IMR-90 (cell line): ENCODE results near the gene NPW. TPM values are rescaled to one million over a fixed set of nuclear protein-coding genes. Genes with fewer than 3 reads are reported as not detected.

Experiments used
- ATAC-seq: fragments of 200-7000 bp; cut with Tn5 transposase; 2 replicates; pipeline ENCODE4 v1.9.1; 2020; ENCODE audit warnings: low read depth, mild to moderate bottlenecking, moderate library complexity
- BruUV-seq: library from RNA; stranded (reverse); fragments of 400-500 nt; replicated peaks from 2 replicates; lab custom pipeline; 2021; lab: Mats Ljungman, UMichigan
- CTCF ChIA-PET: fragments of 300-600 bp; formaldehyde crosslinking; extraction: SDS; loops from one replicate; lab custom pipeline; 2021; ENCODE audit warnings: antibody characterized with exemption; lab: Yijun Ruan, JAX
- POLR2A ChIA-PET: fragments of 300-600 bp; sonication (Branson Sonifier 250); formaldehyde crosslinking; loops from one replicate; lab custom pipeline; 2022; ENCODE audit warnings: antibody characterized with exemption; ENCODE audit not compliant: unreplicated experiment; lab: Charles Lee
- DNase-seq: peaks from one replicate; pipeline ENCODE4 v3.0.0; 2013
- H2AFZ ChIP-seq: replicated peaks from 2 replicates; pipeline ENCODE3; 2013; ENCODE audit warnings: low read length, mild to moderate bottlenecking; ENCODE audit not compliant: poor library complexity
- H2AK5ac ChIP-seq: 2 replicates; pipeline ENCODE4 v1.6.1; 2013; ENCODE audit warnings: low read depth, low read length, inconsistent platforms
- H2AK9ac ChIP-seq: replicated peaks from 2 replicates; pipeline ENCODE3; 2013; ENCODE audit warnings: mild to moderate bottlenecking, low read depth, low read length, moderate library complexity; ENCODE audit not compliant: poor library complexity
- H2BK120ac ChIP-seq: 2 replicates; pipeline ENCODE4 v1.6.1; 2013; ENCODE audit warnings: low read depth, low read length, inconsistent platforms
- H2BK15ac ChIP-seq: 3 replicates; pipeline ENCODE4 v1.6.1; 2013; ENCODE audit warnings: low read depth, low read length, inconsistent platforms
- H2BK20ac ChIP-seq: 2 replicates; pipeline ENCODE4 v1.6.1; 2013; ENCODE audit warnings: low read depth, mild to moderate bottlenecking, inconsistent platforms, low read length, moderate library complexity
- H2BK5ac ChIP-seq: 2 replicates; pipeline ENCODE4 v1.6.1; 2013; ENCODE audit warnings: mild to moderate bottlenecking, low read depth, low read length, inconsistent platforms; ENCODE audit not compliant: poor library complexity, severe bottlenecking
- H3K14ac ChIP-seq: replicated peaks from 2 replicates; pipeline ENCODE4 v1.6.1; 2013; ENCODE audit warnings: low read depth, low read length, inconsistent platforms
- H3K18ac ChIP-seq: 2 replicates; pipeline ENCODE4 v1.6.1; 2013; ENCODE audit warnings: low read depth, low read length, control low read depth
- H3K23ac ChIP-seq: 2 replicates; pipeline ENCODE4 v1.6.1; 2013; ENCODE audit warnings: low read depth, low read length, inconsistent platforms
- H3K27ac ChIP-seq: 2 replicates; pipeline ENCODE4 v1.5.1; 2013; ENCODE audit warnings: mild to moderate bottlenecking, control low read depth, low read length; ENCODE audit not compliant: insufficient read depth
- H3K27me3 ChIP-seq: 2 replicates; pipeline ENCODE4 v1.6.1; 2013; ENCODE audit warnings: low read length; ENCODE audit not compliant: control insufficient read depth, insufficient read depth
- H3K36me3 ChIP-seq: 2 replicates; pipeline ENCODE4 v1.6.1; 2013; ENCODE audit warnings: low read length, mixed read lengths; ENCODE audit not compliant: control insufficient read depth, insufficient read depth
- H3K4ac ChIP-seq: 2 replicates; pipeline ENCODE4 v1.6.1; 2013; ENCODE audit warnings: low read depth, low read length, inconsistent platforms
- H3K4me1 ChIP-seq: 2 replicates; pipeline ENCODE4 v1.6.1; 2013; ENCODE audit warnings: low read length, mixed read lengths; ENCODE audit not compliant: control insufficient read depth, insufficient read depth
- H3K4me2 ChIP-seq: 2 replicates; pipeline ENCODE4 v1.6.1; 2013; ENCODE audit warnings: low read depth, mild to moderate bottlenecking, control low read depth, low read length, moderate library complexity
- H3K4me3 ChIP-seq: 2 replicates; pipeline ENCODE4 v1.5.1; 2013; ENCODE audit warnings: low read depth, mild to moderate bottlenecking, control low read depth, low read length, moderate library complexity; ENCODE audit not compliant: insufficient read depth
- H3K56ac ChIP-seq: 2 replicates; pipeline ENCODE4 v1.6.1; 2013; ENCODE audit warnings: low read length, inconsistent platforms; ENCODE audit not compliant: insufficient read depth; ENCODE audit errors: extremely low read depth
- H3K79me1 ChIP-seq, 2 experiments: 2 replicates each; pipeline ENCODE4 v1.6.1; 2013; ENCODE audit warnings: low read length in 2 of 2, inconsistent platforms in 1 of 2, low read depth in 1 of 2
- H3K9ac ChIP-seq: 2 replicates; pipeline ENCODE4 v1.6.1; 2013; ENCODE audit warnings: low read depth, low read length, control low read depth
- H3K9me1 ChIP-seq: 2 replicates; pipeline ENCODE4 v1.6.1; 2013; ENCODE audit warnings: low read length, inconsistent platforms; ENCODE audit not compliant: insufficient read depth
- H3K9me3 ChIP-seq: 2 replicates; pipeline ENCODE4 v1.6.1; 2013; ENCODE audit warnings: low read length; ENCODE audit not compliant: control insufficient read depth, insufficient read depth
- H4K20me1 ChIP-seq: 2 replicates; pipeline ENCODE4 v1.6.1; 2013; ENCODE audit warnings: low read length, inconsistent platforms; ENCODE audit not compliant: insufficient read depth
- H4K5ac ChIP-seq: 2 replicates; pipeline ENCODE4 v1.6.1; 2013; ENCODE audit warnings: mild to moderate bottlenecking, low read depth, low read length, control low read depth
- H4K8ac ChIP-seq, 2 experiments: 2 replicates each; pipeline ENCODE4 v1.6.1; 2013; ENCODE audit warnings: low read depth in 2 of 2, low read length in 2 of 2, control low read depth in 1 of 2, inconsistent platforms in 1 of 2
- H4K91ac ChIP-seq: 2 replicates; pipeline ENCODE4 v1.6.1; 2013; ENCODE audit warnings: low read depth, low read length, inconsistent platforms; ENCODE audit not compliant: insufficient read depth
- CHD1 ChIP-seq: IDR thresholded peaks from 2 replicates; pipeline ENCODE4 v1.6.1; 2012; ENCODE audit warnings: low read depth, low read length, improper control_type of control experiment
- CTCF ChIP-seq: conservative IDR thresholded peaks from 2 replicates; pipeline ENCODE4 v1.5.1; 2012; ENCODE audit warnings: mild to moderate bottlenecking, low read depth, low read length, improper control_type of control experiment
- FOS ChIP-seq: fragments of 150-350 bp; IDR thresholded peaks from 2 replicates; pipeline ENCODE4 v1.6.1; 2016; ENCODE audit warnings: low read depth, low read length
- MXI1 ChIP-seq: IDR thresholded peaks from 2 replicates; pipeline ENCODE4 v1.6.1; 2012; ENCODE audit warnings: low read depth, mild to moderate bottlenecking, low read length, moderate library complexity, borderline replicate concordance
- NFE2L2 ChIP-seq: fragments of 150-350 bp; IDR thresholded peaks from 2 replicates; pipeline ENCODE4 v1.6.1; 2016; ENCODE audit warnings: low read depth, mild to moderate bottlenecking, low read length
- POLR2A ChIP-seq: IDR thresholded peaks from 2 replicates; pipeline ENCODE4 v1.6.1; 2012; ENCODE audit warnings: mild to moderate bottlenecking, low read depth, low read length
- RCOR1 ChIP-seq: IDR thresholded peaks from 2 replicates; pipeline ENCODE4 v1.6.1; 2012; ENCODE audit warnings: mild to moderate bottlenecking, low read length, improper control_type of control experiment; ENCODE audit not compliant: insufficient replicate concordance
- RFX5 ChIP-seq: IDR thresholded peaks from 2 replicates; pipeline ENCODE4 v1.8.0; 2012; ENCODE audit warnings: low read depth, mild to moderate bottlenecking, low read length, moderate library complexity
- USF2 ChIP-seq: fragments of 150-350 bp; IDR thresholded peaks from 2 replicates; pipeline ENCODE4 v1.6.1; 2017; ENCODE audit warnings: mild to moderate bottlenecking, antibody characterized with exemption, low read length, low read depth
- WGBS, 2 experiments: methylation state at CpG; one replicate each; pipeline versions ENCODE4 v1.1.5 to v1.1.7; 2013; ENCODE audit warnings: missing lambda C conversion rate in 2 of 2; ENCODE audit not compliant: insufficient read length in 1 of 2; ENCODE audit errors: extremely low coverage in 2 of 2; 5-methylcytosine and 5-hydroxymethylcytosine counted together
- dilution Hi-C: fragments of 300-500 bp; cut with HindIII; formaldehyde crosslinking; loops from one replicate; pipeline ENCODE4 v1.14.3; 2018; ENCODE audit warnings: low sequenced_read_pairs; ENCODE audit not compliant: unreplicated experiment
- in situ Hi-C: fragments of 300-500 bp; cut with MboI; formaldehyde crosslinking; loops from 3 replicates; pipeline ENCODE4 v1.14.3; 2019; ENCODE audit warnings: low sequenced_read_pairs, inconsistent platforms, mixed read lengths
- intact Hi-C: fragments of 100-400 bp; cut with micrococcal nuclease; formaldehyde crosslinking; loops from 2 replicates; pipeline ENCODE4 v1.10.0; 2022
- polyA plus RNA-seq, 3 experiments: library from polyadenylated mRNA; depleted of rRNA; stranded (reverse); fragments of >200 nt; gene quantifications; 2 replicates each; pipeline ENCODE4 v1.2.3, GENCODE V29; 2012; ENCODE audit warnings: low replicate concordance in 1 of 3
- total RNA-seq: library from RNA; depleted of rRNA; stranded (reverse); fragments of >200 nt; gene quantifications from 2 replicates; pipeline ENCODE4 v1.2.3, GENCODE V29; 2012
- TF ChIP-seq, protein P1 (sequence below): fragments of 150-350 bp; IDR thresholded peaks from 2 replicates; pipeline ENCODE4 v1.6.1; 2016; ENCODE audit warnings: low read depth, mild to moderate bottlenecking, low read length, moderate library complexity, borderline replicate concordance

NPW gene
- total and polyA plus RNA-seq, 2 of the 4 experiments (the other 2 are of a cell fraction): 0.18 to 2.0 TPM

- no peak overlapping the region for H2AK5ac ChIP-seq
- H3K23ac ChIP-seq: no peak overlapping the region
- ChIA-PET POLR2A (no interaction called here), CTCF (no interaction called here)
- no peak overlapping the region for H4K5ac ChIP-seq
- no peak overlapping the region for H3K4ac ChIP-seq
- TF ChIP-seq RFX5: no peak
- no peak for TF ChIP-seq NFE2L2
- no peak for TF ChIP-seq POLR2A
- TF ChIP-seq MXI1: no peak
- no peak for TF ChIP-seq USF2
- TF ChIP-seq, protein P1, sequence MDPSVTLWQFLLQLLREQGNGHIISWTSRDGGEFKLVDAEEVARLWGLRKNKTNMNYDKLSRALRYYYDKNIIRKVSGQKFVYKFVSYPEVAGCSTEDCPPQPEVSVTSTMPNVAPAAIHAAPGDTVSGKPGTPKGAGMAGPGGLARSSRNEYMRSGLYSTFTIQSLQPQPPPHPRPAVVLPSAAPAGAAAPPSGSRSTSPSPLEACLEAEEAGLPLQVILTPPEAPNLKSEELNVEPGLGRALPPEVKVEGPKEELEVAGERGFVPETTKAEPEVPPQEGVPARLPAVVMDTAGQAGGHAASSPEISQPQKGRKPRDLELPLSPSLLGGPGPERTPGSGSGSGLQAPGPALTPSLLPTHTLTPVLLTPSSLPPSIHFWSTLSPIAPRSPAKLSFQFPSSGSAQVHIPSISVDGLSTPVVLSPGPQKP: no peak
- no peak for TF ChIP-seq CHD1
- no peak for TF ChIP-seq RCOR1
- TF ChIP-seq CTCF: no peak
- no peak for TF ChIP-seq FOS
- H3K27ac ChIP-seq: no peak overlapping the region
- no peak overlapping the region for H3K18ac ChIP-seq
- intact Hi-C loops: no loop called here
- BruUV-seq: no TSS peak
- no peaks in the 10 kb centered on the region for H3K9me3 ChIP-seq
- H4K20me1 ChIP-seq: no peaks in the 10 kb centered on the region; the same call in none of the 2 replicates
- no peak overlapping the region for H3K14ac ChIP-seq
- H2BK5ac ChIP-seq: no peak overlapping the region
- H3K4me3 ChIP-seq: no peak overlapping the region
- WGBS, 2 experiments: 56% methylated on average over 26 of the region's 70 CpGs; no CpG with 5 or more reads in 1 of the 2 experiments
- H2AFZ ChIP-seq: peak overlapping the region; percentile 49
- no peak overlapping the region for H4K91ac ChIP-seq
- no peak overlapping the region for H4K8ac ChIP-seq
- H3K79me1 ChIP-seq: peaks cover 0 to 4% of the 10 kb centered on the region in 2 experiments; a peak in 1 of 4 replicates
- no peak overlapping the region for H2BK20ac ChIP-seq
- no peaks in the 10 kb centered on the region for H3K4me1 ChIP-seq
- H3K36me3 ChIP-seq: peaks cover 46% of the 10 kb centered on the region
- H2BK120ac ChIP-seq: no peak overlapping the region
- H2BK15ac ChIP-seq: no peak overlapping the region
- in situ Hi-C loops: no loop called here
- no peak overlapping the region for H3K4me2 ChIP-seq
- no peaks in the 10 kb centered on the region for H3K9me1 ChIP-seq
- H3K56ac ChIP-seq: no peak overlapping the region
- DNase-seq (no peak), ATAC-seq (no peak)
- no peak overlapping the region for H3K9ac ChIP-seq
- dilution Hi-C loops: no loop called here
- H2AK9ac ChIP-seq: peak overlapping the region; percentile 5
- peaks cover 31% of the 10 kb centered on the region; the same call in 1 of the 2 replicates for H3K27me3 ChIP-seq
These were observed 40.1 kb upstream of the NPW start for GRCh38 chr16:1979271-1980029.
